T-helper 1 cell (primary cell): ENCODE results near the gene RAB19.
A peak's percentile ranks its signal among the peaks of the same experiment; 100 is the strongest.
"Not testable (repeated sequence)": the region's sequence is repeated elsewhere in the genome, so short reads cannot be mapped to it uniquely, and the experiment has no call there.

ENCODE experiments used
- DNase-seq, 5 donors: peaks; one replicate each; pipeline ENCODE4 v3.0.0-alpha.2; 2012 to 2020

The RAB19 gene

DNA sequence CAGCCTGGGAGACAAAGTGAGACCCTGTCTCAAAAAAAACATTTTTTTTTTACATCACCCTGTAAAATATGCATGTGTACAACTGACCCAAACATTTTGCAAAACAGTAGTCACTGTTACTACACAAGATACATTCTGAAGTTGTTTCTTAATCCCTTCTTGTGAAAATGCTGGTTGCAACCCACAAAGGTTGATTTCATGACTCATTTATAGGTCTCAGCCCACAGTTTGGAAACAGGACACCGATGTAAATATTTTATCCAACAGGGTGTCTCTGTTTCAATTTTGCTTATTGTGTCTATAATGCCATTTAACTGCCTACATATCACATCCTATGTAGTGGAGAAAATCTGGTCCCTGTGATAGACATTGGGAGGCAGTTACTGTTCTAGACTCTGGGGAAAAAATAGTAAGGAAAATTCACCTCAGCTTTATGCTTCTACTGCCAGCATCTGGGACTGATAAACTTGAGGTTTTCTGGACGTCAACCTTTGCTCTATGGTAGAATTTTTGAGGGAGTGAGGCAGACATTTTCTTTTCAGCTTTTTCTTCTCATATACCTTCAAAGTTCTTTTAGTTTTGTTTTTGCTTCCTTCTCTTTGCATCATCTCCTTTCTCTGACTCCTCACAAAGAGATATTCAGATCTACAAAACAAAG lies 1.6 kb upstream of the RAB19 start:
- DNase-seq = peak in 1 of 5 donors; percentile 36

- DNase-seq = no peak
Observed at GRCh38 chr7:140404565-140405065, 757 bp downstream of the RAB19 start.

DNA sequence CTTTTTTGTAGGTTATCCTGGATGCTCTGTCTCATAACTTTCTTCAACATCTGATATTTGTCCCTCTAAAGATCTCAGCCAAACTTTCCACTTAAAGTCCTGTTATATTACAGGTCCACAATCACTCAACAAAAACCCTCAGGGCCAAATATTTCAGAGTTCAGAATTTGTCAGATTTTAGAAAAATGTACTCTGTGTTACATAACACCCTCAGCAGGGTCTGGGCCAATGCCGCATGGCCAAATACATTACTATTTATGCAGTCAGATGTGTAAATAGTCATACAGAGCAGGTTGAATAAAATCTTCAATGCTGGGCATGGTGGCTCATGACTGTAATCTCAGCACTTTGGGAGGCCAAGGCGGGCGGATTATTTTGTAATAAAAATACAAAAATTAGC lies 11.5 kb downstream of the RAB19 start:
- DNase-seq = no peak

DNA sequence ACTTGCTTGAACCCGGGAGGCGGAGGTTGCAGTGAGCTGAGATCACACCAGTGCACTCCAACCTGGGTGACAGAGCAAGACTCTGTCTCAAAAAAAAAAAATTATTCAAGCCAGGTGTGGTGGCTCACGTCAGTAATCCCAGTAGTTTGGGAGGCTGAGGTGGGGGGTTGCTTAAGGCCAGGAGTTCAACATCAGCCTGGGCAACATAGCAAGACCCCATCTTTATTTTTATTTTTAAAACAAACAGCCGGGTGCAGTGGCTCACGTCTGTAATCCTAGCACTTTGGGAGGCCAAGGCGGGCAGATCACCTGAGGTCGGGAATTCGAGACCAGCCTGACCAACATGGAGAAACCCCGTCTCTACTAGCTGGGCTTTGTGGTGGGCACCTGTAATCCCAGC lies 12.0 kb downstream of the RAB19 start:
- not testable (repeated sequence) for DNase-seq

- no peak for DNase-seq
Observed at GRCh38 chr7:140416560-140416959, 12.7 kb downstream of the RAB19 start.

DNA sequence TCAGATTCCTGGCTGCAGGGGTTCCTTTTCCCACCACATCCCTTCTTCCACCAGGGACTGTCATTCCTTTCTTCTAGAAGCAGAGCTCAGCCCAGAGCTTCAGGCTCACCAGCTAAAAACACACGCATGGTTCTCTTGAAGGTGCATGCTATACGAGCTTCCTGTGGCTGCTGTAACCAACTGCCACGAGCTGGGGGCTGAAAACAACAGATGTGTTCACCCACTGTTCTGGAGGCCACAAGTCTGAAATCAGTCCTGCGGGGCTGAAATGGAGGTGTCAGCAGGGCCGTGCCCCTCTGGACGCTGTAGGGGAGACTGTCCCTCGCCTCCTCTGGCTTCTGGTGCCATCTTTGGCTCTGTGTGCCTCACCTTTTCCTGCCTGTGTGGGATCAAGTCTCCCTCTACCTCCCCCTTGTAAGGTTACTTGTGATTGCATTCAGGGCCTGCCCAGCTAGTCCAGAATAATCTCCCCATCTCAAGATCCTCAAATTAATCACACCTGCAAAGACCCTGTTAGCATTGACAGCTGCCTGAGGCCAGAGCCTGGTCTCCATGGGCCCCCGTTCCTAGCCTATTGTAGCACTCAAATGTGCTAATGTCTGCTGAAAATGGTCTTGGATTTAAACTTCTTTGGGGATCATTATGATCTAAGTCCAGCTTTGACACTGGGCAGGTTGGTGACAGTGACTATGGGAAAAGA lies 13.7 kb downstream of the RAB19 start:
- peak in 1 of 5 donors; percentile 28 for DNase-seq

DNA sequence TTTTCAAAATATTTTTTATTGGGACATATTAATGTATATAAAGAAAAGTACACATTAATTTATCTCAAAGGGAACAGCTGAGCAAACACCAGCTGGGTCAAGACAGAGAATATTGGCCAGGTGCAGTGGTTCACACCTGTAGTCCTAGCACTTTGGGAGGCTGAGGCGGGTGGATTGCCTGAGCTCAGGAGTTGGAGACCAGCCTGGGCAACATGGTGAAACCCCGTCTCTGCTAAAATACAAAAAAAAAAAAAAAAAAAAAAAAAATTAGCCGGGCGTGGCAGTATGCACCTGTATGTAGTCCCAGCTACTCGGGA lies 14.3 kb downstream of the RAB19 start:
- not testable (repeated sequence) for DNase-seq

GRCh38 chr7:140418653-140419052 lies 14.8 kb downstream of the RAB19 start:
- no peak for DNase-seq

- DNase-seq = no peak
Observed at GRCh38 chr7:140421521-140421920, 17.7 kb downstream of the RAB19 start.

GRCh38 chr7:140423501-140423900 lies 19.6 kb downstream of the RAB19 start:
- no peak for DNase-seq

- no peak for DNase-seq
Observed at GRCh38 chr7:140425718-140426117, 21.9 kb downstream of the RAB19 start.

DNA sequence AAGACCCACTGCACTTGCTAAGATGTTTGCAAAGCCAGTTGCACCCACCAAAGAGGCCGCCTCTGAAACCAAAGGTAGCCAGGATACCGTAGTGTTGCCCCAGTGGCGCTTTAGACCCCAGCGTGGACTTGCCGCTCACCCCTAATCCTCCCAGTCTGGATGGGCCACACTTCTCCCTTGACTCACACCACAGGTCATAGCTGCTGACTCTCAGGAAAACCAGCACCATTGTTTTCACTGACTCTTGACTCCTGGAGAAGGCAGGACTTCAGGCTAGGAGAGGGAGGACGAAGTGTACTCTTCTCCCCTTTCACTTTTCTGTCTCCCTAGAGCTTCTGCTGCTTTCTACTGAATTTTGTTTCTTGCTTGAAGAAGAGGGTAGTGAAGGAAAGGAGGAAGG lies 22.3 kb downstream of the RAB19 start:
- no peak for DNase-seq

DNA sequence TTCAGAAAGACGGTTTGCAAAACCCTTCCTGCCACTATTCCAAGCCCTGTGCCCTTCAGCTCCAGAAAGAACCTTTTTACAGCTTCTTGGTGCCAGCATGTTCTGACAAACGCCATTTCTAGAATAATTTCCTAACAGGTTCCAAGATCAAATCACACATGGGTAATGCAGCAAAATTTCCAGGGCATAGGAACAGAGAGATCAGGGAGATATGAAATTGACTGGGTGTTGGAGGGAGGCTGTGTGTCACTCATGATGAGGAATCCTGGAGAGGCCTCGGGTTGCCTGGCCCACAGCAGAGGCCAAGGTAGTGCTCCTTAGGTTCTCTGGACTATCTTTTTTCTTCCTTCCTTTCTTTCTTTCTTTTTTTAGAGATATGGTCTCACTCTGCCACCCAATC lies 29.5 kb downstream of the RAB19 start:
- no peak for DNase-seq

GRCh38 chr7:140435252-140435895 lies 31.5 kb downstream of the RAB19 start:
- no peak for DNase-seq

DNA sequence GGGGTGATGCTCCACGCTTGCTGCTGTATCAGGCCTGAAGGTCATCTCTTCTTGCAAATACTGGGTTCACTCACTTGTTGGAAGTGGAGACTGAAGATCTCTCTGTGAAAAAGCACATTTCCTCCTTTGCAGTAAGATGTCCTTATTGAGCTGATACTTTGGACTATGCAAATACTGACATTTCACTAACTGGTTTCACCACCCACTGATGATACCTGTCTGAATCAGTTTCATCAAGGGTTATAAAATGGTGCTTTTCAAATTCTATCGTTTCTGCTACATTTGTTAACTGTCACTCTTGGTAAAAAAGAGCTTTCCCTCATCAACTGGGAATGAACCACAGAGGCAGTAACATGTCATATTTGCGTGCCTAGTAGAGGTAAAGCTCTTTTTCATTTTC lies 35.5 kb downstream of the RAB19 start:
- no peak for DNase-seq

DNA sequence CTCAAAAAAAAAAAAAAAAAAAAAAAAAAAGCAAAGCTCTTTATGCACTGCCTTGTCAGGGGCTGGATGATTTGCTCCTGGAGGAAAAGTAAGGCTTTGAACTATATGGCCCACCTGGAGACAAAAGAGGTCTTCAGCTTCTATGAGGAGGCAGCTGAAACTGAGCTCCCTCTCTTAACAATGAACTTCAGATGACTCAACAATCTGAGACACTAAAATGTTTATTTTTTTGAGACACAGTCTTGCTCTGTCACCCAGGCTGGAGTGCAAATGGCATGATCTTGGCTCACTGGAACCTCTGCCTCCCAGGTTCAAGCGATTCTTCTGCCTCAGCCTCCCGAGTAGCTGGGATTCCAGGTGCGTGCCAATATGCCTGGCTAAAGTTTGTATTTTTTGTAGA lies 36.7 kb downstream of the RAB19 start:
- DNase-seq = no peak

- no peak for DNase-seq
Observed at GRCh38 chr7:140441519-140441918, 37.7 kb downstream of the RAB19 start.

DNA sequence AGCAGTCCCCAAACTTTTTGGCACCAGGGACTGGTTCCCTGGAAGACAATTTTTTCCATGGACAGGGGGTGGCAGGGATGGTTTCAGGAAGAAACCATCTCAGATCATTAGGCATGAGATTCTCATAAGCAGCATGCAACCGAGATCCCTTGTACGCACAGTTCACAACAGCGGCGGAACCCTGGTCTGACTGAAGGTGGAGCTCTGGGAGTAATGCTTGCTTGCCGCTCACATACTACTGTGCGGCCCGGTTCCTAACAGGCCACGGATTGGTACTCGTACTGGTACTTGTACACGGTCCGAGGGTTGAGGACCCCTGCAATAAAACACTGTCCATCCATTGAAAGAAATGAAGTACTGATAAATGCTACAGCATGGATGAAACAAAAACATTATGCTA lies 42.6 kb downstream of the RAB19 start:
- DNase-seq = no peak

GRCh38 chr7:140447841-140448240 lies 44.0 kb downstream of the RAB19 start:
- no peak for DNase-seq

DNA sequence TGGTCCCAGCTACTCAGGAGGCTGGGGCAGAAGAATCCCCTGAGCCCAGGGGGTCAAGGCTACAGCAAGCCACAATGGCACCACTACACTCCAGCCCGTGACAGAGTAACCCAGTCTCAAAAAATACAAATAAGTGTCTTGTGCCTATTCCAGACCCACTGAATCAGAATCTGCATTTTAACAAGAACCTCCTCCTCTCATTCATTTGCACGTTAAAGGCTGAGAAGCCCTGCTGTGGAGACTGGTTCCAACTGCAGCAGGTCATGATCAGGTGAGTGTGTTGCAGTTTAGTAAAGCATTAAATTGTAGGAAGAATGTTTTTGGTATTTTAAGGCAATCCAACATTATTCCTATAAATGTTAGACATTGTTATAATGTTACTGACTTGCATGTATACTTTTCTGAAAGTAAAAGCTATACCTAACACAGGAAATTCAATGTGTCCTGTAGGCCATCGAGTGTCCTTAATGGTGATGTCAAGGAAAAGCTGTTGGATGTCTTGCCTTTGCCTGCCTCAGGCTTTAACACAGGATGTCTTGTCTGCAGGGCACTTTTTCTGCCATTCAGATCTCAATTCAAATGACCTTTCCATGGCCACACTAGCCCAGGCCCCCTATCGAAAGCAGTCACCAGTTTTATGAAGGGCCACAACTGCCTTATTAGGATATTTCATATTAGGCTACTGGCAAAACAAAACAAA lies 45.1 kb downstream of the RAB19 start:
- DNase-seq = no peak

GRCh38 chr7:140451716-140452115 lies 47.9 kb downstream of the RAB19 start:
- no peak for DNase-seq

- no peak for DNase-seq
Observed at GRCh38 chr7:140453273-140453672, 49.4 kb downstream of the RAB19 start.
